AG10803 (cell line): ENCODE data around the gene CCDC60.

ENCODE experiments used
- DNase-seq: peaks from one replicate; pipeline ENCODE4 v3.0.0; 2010; ENCODE audit warnings: low read depth
- H3K4me3 ChIP-seq: 2 replicates; pipeline ENCODE4 v1.5.1; 2011; ENCODE audit warnings: mild to moderate bottlenecking, low read length, control low read depth
- CTCF ChIP-seq: conservative IDR thresholded peaks from 2 replicates; pipeline ENCODE4 v1.5.1; 2011; ENCODE audit warnings: mild to moderate bottlenecking, low read length, control low read depth, inconsistent platforms

The CCDC60 gene

GRCh38 chr12:119334430-119335170, at the start of gene CCDC60:
TSS of gene CCDC60 (plus strand) at chr12:119334729. CDS start at chr12:119335177, 448 bp downstream.
- no peak for DNase-seq
- no peak within 1 kb of the TSS for H3K4me3 ChIP-seq
- no peak for TF ChIP-seq CTCF

- H3K4me3 ChIP-seq: no peak overlapping the region
- no peak for DNase-seq
- no peak for TF ChIP-seq CTCF
These were observed 46.0 kb upstream of the CCDC60 start for GRCh38 chr12:119288576-119288975.

GRCh38 chr12:119292893-119293630, 41.5 kb upstream of the CCDC60 start:
- H3K4me3 ChIP-seq: no peak overlapping the region
- no peak for DNase-seq
- TF ChIP-seq CTCF: no peak

- TF ChIP-seq CTCF: no peak
- DNase-seq: no peak
- H3K4me3 ChIP-seq: no peak overlapping the region
These were observed 40.3 kb upstream of the CCDC60 start for GRCh38 chr12:119294211-119294610.

- H3K4me3 ChIP-seq: no peak overlapping the region
- no peak for DNase-seq
- TF ChIP-seq CTCF: no peak
These were observed 38.0 kb upstream of the CCDC60 start for GRCh38 chr12:119296535-119296934.

GRCh38 chr12:119299130-119299529, 35.4 kb upstream of the CCDC60 start:
- no peak for DNase-seq
- no peak for TF ChIP-seq CTCF
- no peak overlapping the region for H3K4me3 ChIP-seq

- H3K4me3 ChIP-seq: no peak overlapping the region
- no peak for DNase-seq
- no peak for TF ChIP-seq CTCF
These were observed 33.1 kb upstream of the CCDC60 start for GRCh38 chr12:119301379-119301778.
